Measurements from ENCODE around the gene PAGE4.
A peak's percentile ranks its signal among the peaks of the same experiment; 100 is the strongest.

Gene PAGE4

GRCh38 chrX:49816435-49816834 lies 12.7 kb upstream of the PAGE4 start:
- TF ChIP-seq, protein P1, sequence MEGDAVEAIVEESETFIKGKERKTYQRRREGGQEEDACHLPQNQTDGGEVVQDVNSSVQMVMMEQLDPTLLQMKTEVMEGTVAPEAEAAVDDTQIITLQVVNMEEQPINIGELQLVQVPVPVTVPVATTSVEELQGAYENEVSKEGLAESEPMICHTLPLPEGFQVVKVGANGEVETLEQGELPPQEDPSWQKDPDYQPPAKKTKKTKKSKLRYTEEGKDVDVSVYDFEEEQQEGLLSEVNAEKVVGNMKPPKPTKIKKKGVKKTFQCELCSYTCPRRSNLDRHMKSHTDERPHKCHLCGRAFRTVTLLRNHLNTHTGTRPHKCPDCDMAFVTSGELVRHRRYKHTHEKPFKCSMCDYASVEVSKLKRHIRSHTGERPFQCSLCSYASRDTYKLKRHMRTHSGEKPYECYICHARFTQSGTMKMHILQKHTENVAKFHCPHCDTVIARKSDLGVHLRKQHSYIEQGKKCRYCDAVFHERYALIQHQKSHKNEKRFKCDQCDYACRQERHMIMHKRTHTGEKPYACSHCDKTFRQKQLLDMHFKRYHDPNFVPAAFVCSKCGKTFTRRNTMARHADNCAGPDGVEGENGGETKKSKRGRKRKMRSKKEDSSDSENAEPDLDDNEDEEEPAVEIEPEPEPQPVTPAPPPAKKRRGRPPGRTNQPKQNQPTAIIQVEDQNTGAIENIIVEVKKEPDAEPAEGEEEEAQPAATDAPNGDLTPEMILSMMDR (IDR thresholded peaks at IDR 0.05), result no peak

DNA sequence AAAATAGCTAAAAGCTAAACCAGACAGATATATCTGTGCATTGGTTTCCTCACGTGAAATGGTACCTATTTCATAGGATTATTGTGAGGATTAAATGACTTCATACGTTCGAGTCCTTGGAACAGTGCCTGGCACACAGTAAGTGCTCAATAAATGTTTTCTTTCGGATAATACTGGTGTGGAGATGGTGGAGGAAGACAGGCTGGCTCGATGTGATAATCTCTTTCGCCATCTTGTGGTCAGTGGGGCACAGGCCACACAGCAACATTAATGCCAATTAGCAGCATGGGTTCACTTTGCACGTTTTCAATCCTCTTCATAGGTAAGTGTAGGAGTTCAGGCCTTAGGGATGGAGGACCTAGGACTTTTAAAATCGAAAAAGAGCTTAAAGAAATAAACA lies 9.3 kb downstream of the PAGE4 start:
- TF ChIP-seq, protein P1 (IDR thresholded peaks at IDR 0.05), result peak; percentile 67

- TF ChIP-seq, protein P1 (IDR thresholded peaks at IDR 0.05), result peak; percentile 40
Measured at GRCh38 chrX:49840679-49841078, 11.6 kb downstream of the PAGE4 start.

GRCh38 chrX:49842621-49843020 lies 13.5 kb downstream of the PAGE4 start:
- TF ChIP-seq, protein P1 (IDR thresholded peaks at IDR 0.05), result no peak

DNA sequence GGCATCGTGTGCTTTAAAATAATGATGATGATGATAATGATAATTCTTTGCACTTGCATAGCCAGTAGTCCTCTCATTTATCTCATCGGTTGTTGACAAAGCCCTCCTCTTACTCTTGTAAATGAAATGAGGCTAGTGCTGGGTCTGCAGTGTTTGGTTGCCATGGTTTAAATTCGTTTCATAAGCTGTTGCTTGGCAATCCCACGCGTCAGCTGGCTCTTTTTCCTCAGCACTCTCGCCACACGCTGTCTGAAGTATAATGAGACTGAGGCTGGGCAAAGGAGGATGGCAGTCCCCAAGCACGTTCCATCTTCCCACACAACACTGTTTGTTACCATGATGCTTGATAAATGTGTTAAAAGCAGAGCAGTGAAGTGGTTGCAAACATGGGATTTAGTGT lies 15.5 kb downstream of the PAGE4 start:
- TF ChIP-seq, protein P1 (IDR thresholded peaks at IDR 0.05), result no peak

GRCh38 chrX:49845701-49846403 lies 16.7 kb downstream of the PAGE4 start:
- TF ChIP-seq, protein P1 (IDR thresholded peaks at IDR 0.05), result no peak

DNA sequence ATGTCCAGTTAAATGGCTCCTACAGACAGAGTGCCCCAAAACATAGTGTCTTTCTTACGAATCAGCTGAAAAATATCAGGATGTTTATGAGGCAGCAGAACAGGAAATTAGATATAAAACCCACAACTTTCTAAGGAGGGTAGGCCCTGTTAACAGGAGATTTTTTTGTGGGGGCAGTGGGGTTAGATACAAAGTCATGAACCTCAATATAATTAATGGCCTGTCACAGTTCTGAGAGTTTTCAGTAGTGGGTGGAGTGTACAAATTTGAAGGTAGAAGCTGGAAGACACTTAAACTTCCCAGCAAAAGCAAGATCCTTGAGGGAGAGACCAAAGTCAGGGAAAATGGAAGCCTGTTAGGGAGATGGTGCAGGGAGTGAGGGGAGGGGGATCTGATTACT lies 17.4 kb downstream of the PAGE4 start:
- TF ChIP-seq, protein P1 (IDR thresholded peaks at IDR 0.05), result no peak

GRCh38 chrX:49848275-49848674 lies 19.2 kb downstream of the PAGE4 start:
- TF ChIP-seq, protein P1 (IDR thresholded peaks at IDR 0.05), result no peak
